GM12872 (cell line): ENCODE data around the gene B3GALT2.

Experiments used
- TF ChIP-seq, protein P1 (sequence below): IDR thresholded peaks from 3 replicates; pipeline ENCODE4 v1.5.1; 2011; ENCODE audit warnings: low read depth, mild to moderate bottlenecking, low read length, moderate library complexity; ENCODE audit not compliant: insufficient read depth

Gene B3GALT2, protein sequence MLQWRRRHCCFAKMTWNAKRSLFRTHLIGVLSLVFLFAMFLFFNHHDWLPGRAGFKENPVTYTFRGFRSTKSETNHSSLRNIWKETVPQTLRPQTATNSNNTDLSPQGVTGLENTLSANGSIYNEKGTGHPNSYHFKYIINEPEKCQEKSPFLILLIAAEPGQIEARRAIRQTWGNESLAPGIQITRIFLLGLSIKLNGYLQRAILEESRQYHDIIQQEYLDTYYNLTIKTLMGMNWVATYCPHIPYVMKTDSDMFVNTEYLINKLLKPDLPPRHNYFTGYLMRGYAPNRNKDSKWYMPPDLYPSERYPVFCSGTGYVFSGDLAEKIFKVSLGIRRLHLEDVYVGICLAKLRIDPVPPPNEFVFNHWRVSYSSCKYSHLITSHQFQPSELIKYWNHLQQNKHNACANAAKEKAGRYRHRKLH

DNA sequence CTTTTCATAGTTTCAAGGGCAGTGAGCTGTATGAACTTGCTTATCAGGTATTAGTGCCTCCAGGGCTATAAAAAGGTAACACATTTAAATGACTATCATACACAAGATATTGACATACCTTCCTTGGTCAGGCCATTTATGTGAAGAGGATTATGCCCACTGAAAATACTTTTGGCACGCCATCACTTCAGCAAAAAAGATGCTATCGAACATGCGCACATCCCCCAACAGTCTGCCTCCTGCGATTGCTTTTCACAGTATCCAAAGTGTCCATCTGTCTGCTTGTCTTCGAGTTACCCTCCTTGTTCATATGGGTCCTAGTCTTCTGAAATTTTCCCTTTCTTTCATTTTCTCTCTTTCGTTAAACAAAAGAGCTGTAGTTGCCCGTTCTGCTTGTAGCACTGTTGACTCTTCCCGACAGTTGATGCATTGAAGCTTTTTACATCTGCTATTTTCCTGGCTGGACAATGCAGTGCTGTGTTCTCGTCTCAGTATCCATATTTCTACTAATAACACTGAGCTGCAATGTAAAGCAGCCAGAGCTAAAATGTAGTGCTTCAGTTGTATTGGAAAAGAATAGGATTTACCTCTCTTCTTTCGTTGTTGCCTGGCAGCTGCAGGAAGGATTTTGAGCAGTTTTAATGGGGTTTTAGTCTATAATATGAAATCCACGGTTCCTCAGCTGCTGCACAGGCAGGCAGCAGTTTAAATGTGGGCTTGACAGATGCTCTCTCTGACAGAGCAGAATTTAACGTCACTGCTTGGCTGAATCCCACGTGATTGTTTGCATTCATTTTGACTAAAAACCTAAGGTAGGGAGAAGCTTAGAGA, at the start of gene B3GALT2:
Gene B3GALT2, minus strand, starts transcription at position 713 of the 831 bp plus-strand sequence. CDS start 5,051 bp downstream, outside the sequence.
- TF ChIP-seq, protein P1, sequence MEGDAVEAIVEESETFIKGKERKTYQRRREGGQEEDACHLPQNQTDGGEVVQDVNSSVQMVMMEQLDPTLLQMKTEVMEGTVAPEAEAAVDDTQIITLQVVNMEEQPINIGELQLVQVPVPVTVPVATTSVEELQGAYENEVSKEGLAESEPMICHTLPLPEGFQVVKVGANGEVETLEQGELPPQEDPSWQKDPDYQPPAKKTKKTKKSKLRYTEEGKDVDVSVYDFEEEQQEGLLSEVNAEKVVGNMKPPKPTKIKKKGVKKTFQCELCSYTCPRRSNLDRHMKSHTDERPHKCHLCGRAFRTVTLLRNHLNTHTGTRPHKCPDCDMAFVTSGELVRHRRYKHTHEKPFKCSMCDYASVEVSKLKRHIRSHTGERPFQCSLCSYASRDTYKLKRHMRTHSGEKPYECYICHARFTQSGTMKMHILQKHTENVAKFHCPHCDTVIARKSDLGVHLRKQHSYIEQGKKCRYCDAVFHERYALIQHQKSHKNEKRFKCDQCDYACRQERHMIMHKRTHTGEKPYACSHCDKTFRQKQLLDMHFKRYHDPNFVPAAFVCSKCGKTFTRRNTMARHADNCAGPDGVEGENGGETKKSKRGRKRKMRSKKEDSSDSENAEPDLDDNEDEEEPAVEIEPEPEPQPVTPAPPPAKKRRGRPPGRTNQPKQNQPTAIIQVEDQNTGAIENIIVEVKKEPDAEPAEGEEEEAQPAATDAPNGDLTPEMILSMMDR, result no peak

DNA sequence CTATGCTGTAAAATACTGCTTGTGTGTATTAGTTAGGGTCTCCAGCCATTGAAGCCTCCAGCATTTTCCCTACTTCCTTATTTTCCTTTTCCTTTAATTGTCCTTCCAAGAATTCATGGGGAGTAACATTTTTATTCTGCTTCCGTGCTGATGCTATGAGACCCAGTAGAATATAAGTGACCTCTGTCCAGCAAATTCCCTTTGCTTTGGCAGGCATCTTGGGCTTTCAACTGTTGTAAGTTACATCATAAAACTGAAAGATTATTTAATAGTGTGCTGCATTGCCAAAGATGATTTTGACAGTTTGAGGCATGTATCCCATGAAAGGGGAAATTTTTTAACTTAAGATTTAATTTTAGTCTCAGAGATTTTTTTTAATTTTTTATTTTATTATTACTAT, 48.1 kb upstream of the B3GALT2 start:
- TF ChIP-seq, protein P1, result no peak

DNA sequence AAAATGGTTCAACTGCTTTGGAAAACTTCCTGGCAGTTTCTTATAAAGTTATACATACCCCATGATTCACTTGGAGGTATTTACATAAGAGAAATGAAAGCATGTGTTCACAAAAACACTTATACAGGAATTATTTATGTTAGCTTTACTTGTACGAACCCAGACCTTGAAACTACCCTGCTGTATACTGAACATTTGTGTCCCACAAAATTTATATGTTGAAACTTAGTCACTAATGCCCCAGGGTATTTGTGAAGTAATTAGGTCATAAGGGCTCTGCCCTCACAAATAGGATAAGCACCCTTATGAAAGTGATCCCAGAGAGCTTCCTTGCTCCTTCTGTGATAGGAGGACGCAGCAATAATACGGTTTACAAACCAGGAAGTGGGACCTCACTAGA, 42.7 kb upstream of the B3GALT2 start:
- TF ChIP-seq, protein P1, result no peak

DNA sequence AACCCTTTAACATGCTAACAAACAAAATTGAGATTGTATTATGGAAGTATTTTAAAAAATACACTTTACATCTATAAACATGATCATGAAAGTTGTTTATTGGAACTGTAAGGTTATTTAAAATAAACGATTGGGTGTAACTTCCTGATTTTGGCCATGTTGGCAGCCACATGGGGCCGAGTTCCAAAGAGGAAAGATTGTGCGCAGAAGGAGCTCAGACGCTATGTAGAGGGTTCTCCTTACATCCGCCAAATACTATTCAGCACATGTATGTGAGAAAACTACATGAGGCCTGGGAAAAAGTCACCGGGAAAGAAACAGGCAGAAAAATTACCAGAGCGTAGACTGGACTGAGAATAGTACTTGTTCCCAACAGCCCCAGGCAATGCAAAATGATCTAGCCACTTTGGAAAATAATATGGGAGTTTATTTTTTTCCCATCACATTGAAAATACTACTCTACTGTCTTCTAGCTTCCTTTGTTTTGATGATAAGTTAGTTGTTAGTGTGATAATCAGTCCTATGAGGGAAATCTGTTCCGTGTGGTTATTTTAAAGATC, 35.7 kb upstream of the B3GALT2 start:
- TF ChIP-seq, protein P1, result no peak

DNA sequence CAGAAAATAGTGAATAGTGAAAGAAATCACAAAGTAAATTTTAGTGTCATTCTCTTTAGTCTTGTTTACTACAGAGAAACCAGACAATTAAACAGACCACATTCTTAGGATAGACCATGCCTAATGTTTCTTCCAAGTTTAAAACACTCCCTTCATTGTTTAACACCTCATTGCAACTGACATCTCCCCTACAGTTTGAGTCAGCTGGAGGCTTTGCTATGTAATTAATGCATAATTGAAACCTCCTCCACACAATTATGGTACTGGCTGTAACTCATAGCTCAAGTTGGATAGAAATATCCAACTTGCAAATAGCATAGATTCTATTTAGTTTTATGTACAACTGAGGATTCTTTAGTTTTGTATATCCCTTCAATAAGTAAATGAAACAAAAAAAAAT, 35.2 kb upstream of the B3GALT2 start:
- TF ChIP-seq, protein P1, result no peak

DNA sequence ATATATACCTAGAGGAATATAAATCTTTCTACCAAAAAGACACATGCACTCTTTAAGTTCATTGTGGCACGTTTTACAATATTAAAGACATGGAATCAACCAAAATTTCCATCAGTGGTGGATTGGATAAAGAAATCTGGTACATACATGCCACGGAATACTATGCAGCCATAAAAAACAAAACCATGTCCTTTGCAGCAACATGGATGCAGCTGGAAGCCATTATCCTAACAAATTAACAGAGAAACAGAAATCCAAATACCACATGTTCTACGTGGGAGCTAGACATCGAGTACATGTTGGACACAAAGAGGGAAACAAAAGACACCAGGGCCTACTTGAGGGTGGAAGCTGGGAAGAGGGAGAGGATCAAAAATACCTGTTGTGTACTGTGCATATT, 33.0 kb upstream of the B3GALT2 start:
- TF ChIP-seq, protein P1, result no peak

DNA sequence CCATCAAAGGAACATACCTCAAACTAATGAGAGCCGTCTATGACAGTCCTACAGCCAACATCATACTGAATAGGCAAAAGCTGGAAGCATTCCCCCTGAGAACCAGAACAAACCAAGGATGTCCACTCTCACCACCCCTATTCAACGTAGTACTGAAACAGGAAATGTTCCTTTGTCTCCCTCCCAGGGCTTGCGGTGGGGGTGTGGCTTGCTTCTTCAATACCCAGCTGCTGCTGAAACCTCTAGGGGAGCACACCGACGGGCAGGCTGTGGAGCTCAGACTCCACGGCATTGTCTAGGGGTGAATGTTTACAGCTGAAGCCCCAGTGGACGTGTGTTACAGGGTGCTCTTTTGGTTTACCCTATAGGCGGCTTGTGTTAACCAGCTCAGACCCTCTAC, 30.5 kb upstream of the B3GALT2 start:
- TF ChIP-seq, protein P1, result no peak
